IMR-90 (cell line): ENCODE data around the gene FANCL. TPM values are rescaled to one million over a fixed set of nuclear protein-coding genes. Genes with fewer than 3 reads are reported as not detected.

Source experiments
- ATAC-seq: fragments of 200-7000 bp; cut with Tn5 transposase; 2 replicates; pipeline ENCODE4 v1.9.1; 2020; ENCODE audit warnings: low read depth, mild to moderate bottlenecking, moderate library complexity
- BruUV-seq: library from RNA; stranded (reverse); fragments of 400-500 nt; replicated peaks from 2 replicates; lab custom pipeline; 2021; lab: Mats Ljungman, UMichigan
- CTCF ChIA-PET: fragments of 300-600 bp; formaldehyde crosslinking; extraction: SDS; loops from one replicate; lab custom pipeline; 2021; ENCODE audit warnings: antibody characterized with exemption; lab: Yijun Ruan, JAX
- POLR2A ChIA-PET: fragments of 300-600 bp; sonication (Branson Sonifier 250); formaldehyde crosslinking; loops from one replicate; lab custom pipeline; 2022; ENCODE audit warnings: antibody characterized with exemption; ENCODE audit not compliant: unreplicated experiment; lab: Charles Lee
- DNase-seq: peaks from one replicate; pipeline ENCODE4 v3.0.0; 2013
- H2AFZ ChIP-seq: replicated peaks from 2 replicates; pipeline ENCODE3; 2013; ENCODE audit warnings: low read length, mild to moderate bottlenecking; ENCODE audit not compliant: poor library complexity
- H2AK5ac ChIP-seq: 2 replicates; pipeline ENCODE4 v1.6.1; 2013; ENCODE audit warnings: low read depth, low read length, inconsistent platforms
- H2AK9ac ChIP-seq: replicated peaks from 2 replicates; pipeline ENCODE3; 2013; ENCODE audit warnings: mild to moderate bottlenecking, low read depth, low read length, moderate library complexity; ENCODE audit not compliant: poor library complexity
- H2BK120ac ChIP-seq: 2 replicates; pipeline ENCODE4 v1.6.1; 2013; ENCODE audit warnings: low read depth, low read length, inconsistent platforms
- H2BK15ac ChIP-seq: 3 replicates; pipeline ENCODE4 v1.6.1; 2013; ENCODE audit warnings: low read depth, low read length, inconsistent platforms
- H2BK20ac ChIP-seq: 2 replicates; pipeline ENCODE4 v1.6.1; 2013; ENCODE audit warnings: low read depth, mild to moderate bottlenecking, inconsistent platforms, low read length, moderate library complexity
- H2BK5ac ChIP-seq: 2 replicates; pipeline ENCODE4 v1.6.1; 2013; ENCODE audit warnings: mild to moderate bottlenecking, low read depth, low read length, inconsistent platforms; ENCODE audit not compliant: poor library complexity, severe bottlenecking
- H3K14ac ChIP-seq: replicated peaks from 2 replicates; pipeline ENCODE4 v1.6.1; 2013; ENCODE audit warnings: low read depth, low read length, inconsistent platforms
- H3K18ac ChIP-seq: 2 replicates; pipeline ENCODE4 v1.6.1; 2013; ENCODE audit warnings: low read depth, low read length, control low read depth
- H3K23ac ChIP-seq: 2 replicates; pipeline ENCODE4 v1.6.1; 2013; ENCODE audit warnings: low read depth, low read length, inconsistent platforms
- H3K27ac ChIP-seq: 2 replicates; pipeline ENCODE4 v1.5.1; 2013; ENCODE audit warnings: mild to moderate bottlenecking, control low read depth, low read length; ENCODE audit not compliant: insufficient read depth
- H3K27me3 ChIP-seq: 2 replicates; pipeline ENCODE4 v1.6.1; 2013; ENCODE audit warnings: low read length; ENCODE audit not compliant: control insufficient read depth, insufficient read depth
- H3K36me3 ChIP-seq: 2 replicates; pipeline ENCODE4 v1.6.1; 2013; ENCODE audit warnings: low read length, mixed read lengths; ENCODE audit not compliant: control insufficient read depth, insufficient read depth
- H3K4ac ChIP-seq: 2 replicates; pipeline ENCODE4 v1.6.1; 2013; ENCODE audit warnings: low read depth, low read length, inconsistent platforms
- H3K4me1 ChIP-seq: 2 replicates; pipeline ENCODE4 v1.6.1; 2013; ENCODE audit warnings: low read length, mixed read lengths; ENCODE audit not compliant: control insufficient read depth, insufficient read depth
- H3K4me2 ChIP-seq: 2 replicates; pipeline ENCODE4 v1.6.1; 2013; ENCODE audit warnings: low read depth, mild to moderate bottlenecking, control low read depth, low read length, moderate library complexity
- H3K4me3 ChIP-seq: 2 replicates; pipeline ENCODE4 v1.5.1; 2013; ENCODE audit warnings: low read depth, mild to moderate bottlenecking, control low read depth, low read length, moderate library complexity; ENCODE audit not compliant: insufficient read depth
- H3K56ac ChIP-seq: 2 replicates; pipeline ENCODE4 v1.6.1; 2013; ENCODE audit warnings: low read length, inconsistent platforms; ENCODE audit not compliant: insufficient read depth; ENCODE audit errors: extremely low read depth
- H3K79me1 ChIP-seq, 2 experiments: 2 replicates each; pipeline ENCODE4 v1.6.1; 2013; ENCODE audit warnings: low read length in 2 of 2, inconsistent platforms in 1 of 2, low read depth in 1 of 2
- H3K9ac ChIP-seq: 2 replicates; pipeline ENCODE4 v1.6.1; 2013; ENCODE audit warnings: low read depth, low read length, control low read depth
- H3K9me1 ChIP-seq: 2 replicates; pipeline ENCODE4 v1.6.1; 2013; ENCODE audit warnings: low read length, inconsistent platforms; ENCODE audit not compliant: insufficient read depth
- H3K9me3 ChIP-seq: 2 replicates; pipeline ENCODE4 v1.6.1; 2013; ENCODE audit warnings: low read length; ENCODE audit not compliant: control insufficient read depth, insufficient read depth
- H4K20me1 ChIP-seq: 2 replicates; pipeline ENCODE4 v1.6.1; 2013; ENCODE audit warnings: low read length, inconsistent platforms; ENCODE audit not compliant: insufficient read depth
- H4K5ac ChIP-seq: 2 replicates; pipeline ENCODE4 v1.6.1; 2013; ENCODE audit warnings: mild to moderate bottlenecking, low read depth, low read length, control low read depth
- H4K8ac ChIP-seq, 2 experiments: 2 replicates each; pipeline ENCODE4 v1.6.1; 2013; ENCODE audit warnings: low read depth in 2 of 2, low read length in 2 of 2, control low read depth in 1 of 2, inconsistent platforms in 1 of 2
- H4K91ac ChIP-seq: 2 replicates; pipeline ENCODE4 v1.6.1; 2013; ENCODE audit warnings: low read depth, low read length, inconsistent platforms; ENCODE audit not compliant: insufficient read depth
- CEBPB ChIP-seq: IDR thresholded peaks from 2 replicates; pipeline ENCODE4 v1.6.1; 2012; ENCODE audit warnings: low read depth, low read length, improper control_type of control experiment
- WGBS, 2 experiments: methylation state at CpG; one replicate each; pipeline versions ENCODE4 v1.1.5 to v1.1.7; 2013; ENCODE audit warnings: missing lambda C conversion rate in 2 of 2; ENCODE audit not compliant: insufficient read length in 1 of 2; ENCODE audit errors: extremely low coverage in 2 of 2; 5-methylcytosine and 5-hydroxymethylcytosine counted together
- dilution Hi-C: fragments of 300-500 bp; cut with HindIII; formaldehyde crosslinking; loops from one replicate; pipeline ENCODE4 v1.14.3; 2018; ENCODE audit warnings: low sequenced_read_pairs; ENCODE audit not compliant: unreplicated experiment
- in situ Hi-C: fragments of 300-500 bp; cut with MboI; formaldehyde crosslinking; loops from 3 replicates; pipeline ENCODE4 v1.14.3; 2019; ENCODE audit warnings: low sequenced_read_pairs, inconsistent platforms, mixed read lengths
- intact Hi-C: fragments of 100-400 bp; cut with micrococcal nuclease; formaldehyde crosslinking; loops from 2 replicates; pipeline ENCODE4 v1.10.0; 2022
- polyA plus RNA-seq, 3 experiments: library from polyadenylated mRNA; depleted of rRNA; stranded (reverse); fragments of >200 nt; gene quantifications; 2 replicates each; pipeline ENCODE4 v1.2.3, GENCODE V29; 2012; ENCODE audit warnings: low replicate concordance in 1 of 3
- total RNA-seq: library from RNA; depleted of rRNA; stranded (reverse); fragments of >200 nt; gene quantifications from 2 replicates; pipeline ENCODE4 v1.2.3, GENCODE V29; 2012
- TF ChIP-seq, protein P1 (sequence below): fragments of 150-350 bp; IDR thresholded peaks from 2 replicates; pipeline ENCODE4 v1.6.1; 2017; ENCODE audit warnings: mild to moderate bottlenecking, antibody characterized with exemption, low read length, low read depth

The FANCL gene
- total and polyA plus RNA-seq, 2 of the 4 experiments (the other 2 are of a cell fraction), result 9.0 to 12.7 TPM

DNA sequence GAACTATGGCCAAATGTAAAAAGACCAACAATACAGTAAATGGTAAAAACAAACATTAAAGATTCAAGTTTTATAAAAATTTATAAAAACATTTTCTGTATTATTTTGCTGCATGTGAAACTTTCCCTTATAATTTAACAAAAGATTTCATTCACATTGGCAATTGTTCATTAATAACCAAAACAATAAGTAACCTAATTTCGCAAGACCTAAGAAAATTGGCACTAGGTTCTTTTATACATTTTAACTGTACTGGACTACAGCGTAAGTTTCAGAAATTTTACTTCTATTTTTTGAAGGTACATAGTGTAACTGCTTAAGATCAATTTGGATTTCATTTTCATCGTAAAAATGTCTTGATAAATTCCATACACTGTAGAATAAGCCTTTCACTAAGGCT is 77.2 kb downstream of the FANCL start:
- Histone ChIP-seq H3K79me1 (no peaks in the 10 kb centered on the region), H2BK20ac (no peak overlapping the region), H3K9me1 (no peaks in the 10 kb centered on the region; the same call in 1 of the 2 replicates), H3K23ac (no peak overlapping the region), H2AK9ac (no peak overlapping the region), H2AFZ (no peak overlapping the region), H3K4me2 (no peak overlapping the region), H2BK5ac (no peak overlapping the region), H2AK5ac (no peak overlapping the region), H3K9ac (no peak overlapping the region), H4K20me1 (no peaks in the 10 kb centered on the region), H4K91ac (no peak overlapping the region), H3K4me1 (no peaks in the 10 kb centered on the region), H3K27me3 (no peaks in the 10 kb centered on the region), H3K36me3 (no peaks in the 10 kb centered on the region), H3K4ac (no peak overlapping the region), H3K9me3 (no peaks in the 10 kb centered on the region), H2BK120ac (no peak overlapping the region), H3K4me3 (no peak overlapping the region), H2BK15ac (no peak overlapping the region), H3K27ac (no peak overlapping the region), H4K5ac (no peak overlapping the region), H3K14ac (no peak overlapping the region), H3K56ac (no peak overlapping the region), H4K8ac (no peak overlapping the region), H3K18ac (no peak overlapping the region)
- TF ChIP-seq, protein P1, sequence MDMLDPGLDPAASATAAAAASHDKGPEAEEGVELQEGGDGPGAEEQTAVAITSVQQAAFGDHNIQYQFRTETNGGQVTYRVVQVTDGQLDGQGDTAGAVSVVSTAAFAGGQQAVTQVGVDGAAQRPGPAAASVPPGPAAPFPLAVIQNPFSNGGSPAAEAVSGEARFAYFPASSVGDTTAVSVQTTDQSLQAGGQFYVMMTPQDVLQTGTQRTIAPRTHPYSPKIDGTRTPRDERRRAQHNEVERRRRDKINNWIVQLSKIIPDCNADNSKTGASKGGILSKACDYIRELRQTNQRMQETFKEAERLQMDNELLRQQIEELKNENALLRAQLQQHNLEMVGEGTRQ, result no peak
- peak; percentile 65 for TF ChIP-seq CEBPB
- ChIA-PET POLR2A (no interaction called here), CTCF (no interaction called here)
- intact Hi-C loops, result no loop called here
- DNase-seq (no peak), ATAC-seq (no peak)
- no TSS peak for BruUV-seq
- dilution Hi-C loops, result no loop called here
- WGBS, 2 experiments, result no CpG with 5 or more reads among the region's 3 CpGs
- in situ Hi-C loops, result no loop called here
